NT2/D1 (cell line): Measurements from ENCODE around the gene COX8C.

ENCODE experiments used
- YY1 ChIP-seq: IDR thresholded peaks from 2 replicates; pipeline ENCODE4 v1.6.1; 2011; ENCODE audit not compliant: insufficient read length, insufficient read depth
- ZNF274 ChIP-seq: IDR thresholded peaks from 2 replicates; pipeline ENCODE4 v1.6.1; 2011; ENCODE audit warnings: mild to moderate bottlenecking, low read depth, low read length

DNA sequence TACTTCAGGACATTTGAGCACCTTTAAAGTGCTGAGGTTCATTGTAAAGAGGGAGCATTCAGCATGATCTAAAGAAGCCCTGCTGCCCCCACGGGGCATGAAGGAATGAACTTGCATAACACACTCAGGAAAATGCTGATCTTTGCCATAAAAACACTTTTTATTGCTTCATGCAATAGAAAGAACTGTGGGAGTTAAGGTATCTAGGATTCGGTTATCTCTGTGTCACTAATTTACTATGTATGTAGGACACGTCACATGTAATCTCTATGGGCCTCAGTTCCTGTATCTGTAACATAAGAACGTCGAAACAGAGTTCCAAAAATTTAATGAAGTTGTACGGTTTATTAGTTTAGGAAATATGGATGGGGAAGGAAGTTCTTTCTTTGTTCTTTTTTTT, 47.1 kb upstream of the COX8C start:
- TF ChIP-seq YY1 (no peak), ZNF274 (no peak)
